Stimulated activated CD4-positive, alpha-beta T cell treated with anti-CD3 and anti-CD28 coated beads, Interleukin-4, amount 100 ng/mL, for 48 hours (primary cell): ENCODE measurements around the gene MTOR.
A peak's percentile ranks its signal among the peaks of the same experiment; 100 is the strongest.
"Not testable (repeated sequence)": the region's sequence is repeated elsewhere in the genome, so short reads cannot be mapped to it uniquely, and the experiment has no call there.

Source experiments
- DNase-seq, 2 donors: peaks; one replicate each; pipeline ENCODE4 v3.0.0-alpha.2; 2020; ENCODE audit warnings: low read depth in 2 of 2

The MTOR gene

GRCh38 chr1:11280719-11281376, 18.5 kb upstream of the MTOR start:
- DNase-seq, result no peak

- no peak for DNase-seq
These were observed 17.3 kb upstream of the MTOR start for GRCh38 chr1:11279630-11280029.

- DNase-seq, result no peak
These were observed 16.8 kb upstream of the MTOR start for GRCh38 chr1:11279152-11279551.

- no peak for DNase-seq
These were observed 11.4 kb upstream of the MTOR start for GRCh38 chr1:11273595-11274234.

- peak; percentile 80 to 87 for DNase-seq
These were observed 10.7 kb upstream of the MTOR start, which contains the start of gene UBIAD1 for GRCh38 chr1:11272832-11273594. TSS of gene UBIAD1 (plus strand) at chr1:11273198. CDS start at chr1:11273532, 334 bp downstream.

- DNase-seq, result no peak
These were observed 10.1 kb upstream of the MTOR start for GRCh38 chr1:11272544-11272831.

GRCh38 chr1:11267350-11268337, 5.3 kb upstream of the MTOR start:
- not testable (repeated sequence) for DNase-seq

- DNase-seq, result no peak
These were observed 4.1 kb upstream of the MTOR start for GRCh38 chr1:11266268-11267074.

GRCh38 chr1:11256299-11256698, 6.1 kb downstream of the MTOR start:
- no peak for DNase-seq

GRCh38 chr1:11253226-11253625, 9.1 kb downstream of the MTOR start:
- no peak for DNase-seq

GRCh38 chr1:11252538-11252937, 9.8 kb downstream of the MTOR start:
- DNase-seq, result no peak

- DNase-seq, result no peak
These were observed 14.2 kb downstream of the MTOR start for GRCh38 chr1:11248169-11248568.

- DNase-seq, result no peak
These were observed 16.2 kb downstream of the MTOR start for GRCh38 chr1:11245904-11246719.

- DNase-seq, result no peak
These were observed 17.1 kb downstream of the MTOR start for GRCh38 chr1:11245248-11245647.

- no peak for DNase-seq
These were observed 24.0 kb downstream of the MTOR start for GRCh38 chr1:11238311-11238710.

- no peak for DNase-seq
These were observed 25.0 kb downstream of the MTOR start for GRCh38 chr1:11237356-11237755.

GRCh38 chr1:11233208-11233607, 29.1 kb downstream of the MTOR start:
- DNase-seq, result no peak

GRCh38 chr1:11229203-11229602, 33.1 kb downstream of the MTOR start:
- DNase-seq, result no peak

- no peak for DNase-seq
These were observed 35.0 kb downstream of the MTOR start for GRCh38 chr1:11227106-11228077.
